IMR-90 (cell line): Measurements from ENCODE around the gene EFNA5. TPM values are rescaled to one million over a fixed set of nuclear protein-coding genes. Genes with fewer than 3 reads are reported as not detected.

Experiments used
- ATAC-seq: fragments of 200-7000 bp; cut with Tn5 transposase; 2 replicates; pipeline ENCODE4 v1.9.1; 2020; ENCODE audit warnings: low read depth, mild to moderate bottlenecking, moderate library complexity
- BruUV-seq: library from RNA; stranded (reverse); fragments of 400-500 nt; replicated peaks from 2 replicates; lab custom pipeline; 2021; lab: Mats Ljungman, UMichigan
- CTCF ChIA-PET: fragments of 300-600 bp; formaldehyde crosslinking; extraction: SDS; loops from one replicate; lab custom pipeline; 2021; ENCODE audit warnings: antibody characterized with exemption; lab: Yijun Ruan, JAX
- POLR2A ChIA-PET: fragments of 300-600 bp; sonication (Branson Sonifier 250); formaldehyde crosslinking; loops from one replicate; lab custom pipeline; 2022; ENCODE audit warnings: antibody characterized with exemption; ENCODE audit not compliant: unreplicated experiment; lab: Charles Lee
- DNase-seq: peaks from one replicate; pipeline ENCODE4 v3.0.0; 2013
- H2AFZ ChIP-seq: replicated peaks from 2 replicates; pipeline ENCODE3; 2013; ENCODE audit warnings: low read length, mild to moderate bottlenecking; ENCODE audit not compliant: poor library complexity
- H2AK5ac ChIP-seq: 2 replicates; pipeline ENCODE4 v1.6.1; 2013; ENCODE audit warnings: low read depth, low read length, inconsistent platforms
- H2AK9ac ChIP-seq: replicated peaks from 2 replicates; pipeline ENCODE3; 2013; ENCODE audit warnings: mild to moderate bottlenecking, low read depth, low read length, moderate library complexity; ENCODE audit not compliant: poor library complexity
- H2BK120ac ChIP-seq: 2 replicates; pipeline ENCODE4 v1.6.1; 2013; ENCODE audit warnings: low read depth, low read length, inconsistent platforms
- H2BK15ac ChIP-seq: 3 replicates; pipeline ENCODE4 v1.6.1; 2013; ENCODE audit warnings: low read depth, low read length, inconsistent platforms
- H2BK20ac ChIP-seq: 2 replicates; pipeline ENCODE4 v1.6.1; 2013; ENCODE audit warnings: low read depth, mild to moderate bottlenecking, inconsistent platforms, low read length, moderate library complexity
- H2BK5ac ChIP-seq: 2 replicates; pipeline ENCODE4 v1.6.1; 2013; ENCODE audit warnings: mild to moderate bottlenecking, low read depth, low read length, inconsistent platforms; ENCODE audit not compliant: poor library complexity, severe bottlenecking
- H3K14ac ChIP-seq: replicated peaks from 2 replicates; pipeline ENCODE4 v1.6.1; 2013; ENCODE audit warnings: low read depth, low read length, inconsistent platforms
- H3K18ac ChIP-seq: 2 replicates; pipeline ENCODE4 v1.6.1; 2013; ENCODE audit warnings: low read depth, low read length, control low read depth
- H3K23ac ChIP-seq: 2 replicates; pipeline ENCODE4 v1.6.1; 2013; ENCODE audit warnings: low read depth, low read length, inconsistent platforms
- H3K27ac ChIP-seq: 2 replicates; pipeline ENCODE4 v1.5.1; 2013; ENCODE audit warnings: mild to moderate bottlenecking, control low read depth, low read length; ENCODE audit not compliant: insufficient read depth
- H3K27me3 ChIP-seq: 2 replicates; pipeline ENCODE4 v1.6.1; 2013; ENCODE audit warnings: low read length; ENCODE audit not compliant: control insufficient read depth, insufficient read depth
- H3K36me3 ChIP-seq: 2 replicates; pipeline ENCODE4 v1.6.1; 2013; ENCODE audit warnings: low read length, mixed read lengths; ENCODE audit not compliant: control insufficient read depth, insufficient read depth
- H3K4ac ChIP-seq: 2 replicates; pipeline ENCODE4 v1.6.1; 2013; ENCODE audit warnings: low read depth, low read length, inconsistent platforms
- H3K4me1 ChIP-seq: 2 replicates; pipeline ENCODE4 v1.6.1; 2013; ENCODE audit warnings: low read length, mixed read lengths; ENCODE audit not compliant: control insufficient read depth, insufficient read depth
- H3K4me2 ChIP-seq: 2 replicates; pipeline ENCODE4 v1.6.1; 2013; ENCODE audit warnings: low read depth, mild to moderate bottlenecking, control low read depth, low read length, moderate library complexity
- H3K4me3 ChIP-seq: 2 replicates; pipeline ENCODE4 v1.5.1; 2013; ENCODE audit warnings: low read depth, mild to moderate bottlenecking, control low read depth, low read length, moderate library complexity; ENCODE audit not compliant: insufficient read depth
- H3K56ac ChIP-seq: 2 replicates; pipeline ENCODE4 v1.6.1; 2013; ENCODE audit warnings: low read length, inconsistent platforms; ENCODE audit not compliant: insufficient read depth; ENCODE audit errors: extremely low read depth
- H3K79me1 ChIP-seq, 2 experiments: 2 replicates each; pipeline ENCODE4 v1.6.1; 2013; ENCODE audit warnings: low read length in 2 of 2, inconsistent platforms in 1 of 2, low read depth in 1 of 2
- H3K9ac ChIP-seq: 2 replicates; pipeline ENCODE4 v1.6.1; 2013; ENCODE audit warnings: low read depth, low read length, control low read depth
- H3K9me1 ChIP-seq: 2 replicates; pipeline ENCODE4 v1.6.1; 2013; ENCODE audit warnings: low read length, inconsistent platforms; ENCODE audit not compliant: insufficient read depth
- H3K9me3 ChIP-seq: 2 replicates; pipeline ENCODE4 v1.6.1; 2013; ENCODE audit warnings: low read length; ENCODE audit not compliant: control insufficient read depth, insufficient read depth
- H4K20me1 ChIP-seq: 2 replicates; pipeline ENCODE4 v1.6.1; 2013; ENCODE audit warnings: low read length, inconsistent platforms; ENCODE audit not compliant: insufficient read depth
- H4K5ac ChIP-seq: 2 replicates; pipeline ENCODE4 v1.6.1; 2013; ENCODE audit warnings: mild to moderate bottlenecking, low read depth, low read length, control low read depth
- H4K8ac ChIP-seq, 2 experiments: 2 replicates each; pipeline ENCODE4 v1.6.1; 2013; ENCODE audit warnings: low read depth in 2 of 2, low read length in 2 of 2, control low read depth in 1 of 2, inconsistent platforms in 1 of 2
- H4K91ac ChIP-seq: 2 replicates; pipeline ENCODE4 v1.6.1; 2013; ENCODE audit warnings: low read depth, low read length, inconsistent platforms; ENCODE audit not compliant: insufficient read depth
- BHLHE40 ChIP-seq: fragments of 150-350 bp; IDR thresholded peaks from 2 replicates; pipeline ENCODE4 v1.6.1; 2016; ENCODE audit warnings: mild to moderate bottlenecking, low read depth, low read length
- CEBPB ChIP-seq: IDR thresholded peaks from 2 replicates; pipeline ENCODE4 v1.6.1; 2012; ENCODE audit warnings: low read depth, low read length, improper control_type of control experiment
- CTCF ChIP-seq: conservative IDR thresholded peaks from 2 replicates; pipeline ENCODE4 v1.5.1; 2012; ENCODE audit warnings: mild to moderate bottlenecking, low read depth, low read length, improper control_type of control experiment
- FOS ChIP-seq: fragments of 150-350 bp; IDR thresholded peaks from 2 replicates; pipeline ENCODE4 v1.6.1; 2016; ENCODE audit warnings: low read depth, low read length
- NFE2L2 ChIP-seq: fragments of 150-350 bp; IDR thresholded peaks from 2 replicates; pipeline ENCODE4 v1.6.1; 2016; ENCODE audit warnings: low read depth, mild to moderate bottlenecking, low read length
- POLR2A ChIP-seq: IDR thresholded peaks from 2 replicates; pipeline ENCODE4 v1.6.1; 2012; ENCODE audit warnings: mild to moderate bottlenecking, low read depth, low read length
- RFX5 ChIP-seq: IDR thresholded peaks from 2 replicates; pipeline ENCODE4 v1.8.0; 2012; ENCODE audit warnings: low read depth, mild to moderate bottlenecking, low read length, moderate library complexity
- SMC3 ChIP-seq: fragments of 150-350 bp; IDR thresholded peaks from 2 replicates; pipeline ENCODE4 v1.6.1; 2016; ENCODE audit warnings: low read depth, mild to moderate bottlenecking, antibody characterized with exemption, low read length, moderate library complexity
- WGBS, 2 experiments: methylation state at CpG; one replicate each; pipeline versions ENCODE4 v1.1.5 to v1.1.7; 2013; ENCODE audit warnings: missing lambda C conversion rate in 2 of 2; ENCODE audit not compliant: insufficient read length in 1 of 2; ENCODE audit errors: extremely low coverage in 2 of 2; 5-methylcytosine and 5-hydroxymethylcytosine counted together
- dilution Hi-C: fragments of 300-500 bp; cut with HindIII; formaldehyde crosslinking; loops from one replicate; pipeline ENCODE4 v1.14.3; 2018; ENCODE audit warnings: low sequenced_read_pairs; ENCODE audit not compliant: unreplicated experiment
- in situ Hi-C: fragments of 300-500 bp; cut with MboI; formaldehyde crosslinking; loops from 3 replicates; pipeline ENCODE4 v1.14.3; 2019; ENCODE audit warnings: low sequenced_read_pairs, inconsistent platforms, mixed read lengths
- intact Hi-C: fragments of 100-400 bp; cut with micrococcal nuclease; formaldehyde crosslinking; loops from 2 replicates; pipeline ENCODE4 v1.10.0; 2022
- polyA plus RNA-seq, 3 experiments: library from polyadenylated mRNA; depleted of rRNA; stranded (reverse); fragments of >200 nt; gene quantifications; 2 replicates each; pipeline ENCODE4 v1.2.3, GENCODE V29; 2012; ENCODE audit warnings: low replicate concordance in 1 of 3
- total RNA-seq: library from RNA; depleted of rRNA; stranded (reverse); fragments of >200 nt; gene quantifications from 2 replicates; pipeline ENCODE4 v1.2.3, GENCODE V29; 2012

The EFNA5 gene
- total and polyA plus RNA-seq, 2 of the 4 experiments (the other 2 are of a cell fraction) = 1.5 to 1.6 TPM

- no peak overlapping the region for H3K23ac ChIP-seq
- no peak overlapping the region for H2AK9ac ChIP-seq
- peaks cover 7% of the 10 kb centered on the region; the same call in 1 of the 2 replicates for H3K9me1 ChIP-seq
- H4K5ac ChIP-seq = no peak overlapping the region
- no peak overlapping the region for H2BK5ac ChIP-seq
- no peak overlapping the region for H4K8ac ChIP-seq
- POLR2A ChIA-PET = no interaction called here
- no peaks in the 10 kb centered on the region for H3K9me3 ChIP-seq
- dilution Hi-C loops (no loop called here), intact Hi-C loops (no loop called here), in situ Hi-C loops (no loop called here)
- H4K91ac ChIP-seq = no peak overlapping the region
- H3K4me3 ChIP-seq = no peak overlapping the region
- no peaks in the 10 kb centered on the region for H3K79me1 ChIP-seq
- H3K27ac ChIP-seq = no peak overlapping the region
- H3K36me3 ChIP-seq = no peaks in the 10 kb centered on the region
- no peaks in the 10 kb centered on the region for H4K20me1 ChIP-seq
- H3K27me3 ChIP-seq = no peaks in the 10 kb centered on the region
- no CpG with 5 or more reads among the region's 5 CpGs for WGBS, 2 experiments
- H3K56ac ChIP-seq = no peak overlapping the region
- CTCF ChIA-PET = interaction anchor here (0.5 kb wide), 1 partner anchor 160 kb away, joined by 3 read pairs; no protein-coding TSS in a partner anchor
- H3K4me1 ChIP-seq = peaks cover 9% of the 10 kb centered on the region
- no TSS peak for BruUV-seq
- H3K14ac ChIP-seq = no peak overlapping the region
- H3K4ac ChIP-seq = no peak overlapping the region
- H2BK20ac ChIP-seq = peak overlapping the region; percentile 31; the same call in 1 of the 2 replicates
- no peak overlapping the region for H2BK120ac ChIP-seq
- no peak for TF ChIP-seq SMC3
- TF ChIP-seq RFX5 = no peak
- peak; percentile 87 for TF ChIP-seq NFE2L2
- no peak for TF ChIP-seq BHLHE40
- TF ChIP-seq CEBPB = no peak
- no peak for TF ChIP-seq FOS
- TF ChIP-seq CTCF = no peak
- TF ChIP-seq POLR2A = no peak
- H2AK5ac ChIP-seq = no peak overlapping the region
- H3K18ac ChIP-seq = no peak overlapping the region
- H2BK15ac ChIP-seq = 0 out of 3 replicates have a peak overlapping the region, but pooled peaks have one; percentile 20
- H3K9ac ChIP-seq = no peak overlapping the region
- H3K4me2 ChIP-seq = no peak overlapping the region
- ATAC-seq (no peak), DNase-seq (no peak)
- H2AFZ ChIP-seq = no peak overlapping the region
These were observed 278.9 kb downstream of the EFNA5 start for GRCh38 chr5:107391787-107392186.
